ENCODE data around the gene CLPTM1L.
A peak's percentile ranks its signal among the peaks of the same experiment; 100 is the strongest.
"Not testable (repeated sequence)": the region's sequence is repeated elsewhere in the genome, so short reads cannot be mapped to it uniquely, and the experiment has no call there.

Gene CLPTM1L

GRCh38 chr5:1276930-1277329 is 68.0 kb downstream of the CLPTM1L start:
- TF ChIP-seq CTCF (IDR thresholded peaks at IDR 0.05; ENCODE audit: low read depth, low read length) = no peak
- H3K4me3 ChIP-seq (ENCODE audit: low read depth, low read length) = no peak overlapping the region

GRCh38 chr5:1275397-1276391 is 69.2 kb downstream of the CLPTM1L start:
- H3K4me3 ChIP-seq (ENCODE audit: low read depth, low read length) = not testable (repeated sequence)

GRCh38 chr5:1274471-1274870 is 70.4 kb downstream of the CLPTM1L start:
- H3K4me3 ChIP-seq (ENCODE audit: low read depth, low read length) = no peak overlapping the region
- TF ChIP-seq CTCF (IDR thresholded peaks at IDR 0.05; ENCODE audit: low read depth, low read length) = no peak

GRCh38 chr5:1273745-1274144 is 71.2 kb downstream of the CLPTM1L start:
- no peak for TF ChIP-seq CTCF (IDR thresholded peaks at IDR 0.05; ENCODE audit: low read depth, low read length)
- no peak overlapping the region for H3K4me3 ChIP-seq (ENCODE audit: low read depth, low read length)

- no peak for TF ChIP-seq CTCF (IDR thresholded peaks at IDR 0.05; ENCODE audit: low read depth, low read length)
These were observed 72.7 kb downstream of the CLPTM1L start for GRCh38 chr5:1272201-1272600.

GRCh38 chr5:1270933-1271914 is 73.7 kb downstream of the CLPTM1L start:
- peak overlapping the region; percentile 46 for H3K4me3 ChIP-seq (ENCODE audit: low read depth, low read length)
- no peak for TF ChIP-seq CTCF (IDR thresholded peaks at IDR 0.05; ENCODE audit: low read depth, low read length)

More at GRCh38 chr5:1272201-1272600, 72.7 kb downstream of the CLPTM1L start:
- peak overlapping the region; percentile 59 for H3K4me3 ChIP-seq (ENCODE audit: low read depth, low read length)

- H3K4me3 ChIP-seq (ENCODE audit: low read depth, low read length) = no peak overlapping the region
These were observed 74.5 kb downstream of the CLPTM1L start for GRCh38 chr5:1270426-1270825.

More at GRCh38 chr5:1270426-1270825, 74.5 kb downstream of the CLPTM1L start:
- no peak for TF ChIP-seq CTCF (IDR thresholded peaks at IDR 0.05; ENCODE audit: low read depth, low read length)

Data from WI38 (cell line).